GM23338 (cell line): Measurements from ENCODE around the gene BTBD1. TPM values are rescaled to one million over a fixed set of nuclear protein-coding genes. Genes with fewer than 3 reads are reported as not detected.

ENCODE experiments used
- ATAC-seq: fragments of 200-7000 bp; cut with Tn5 transposase; 3 replicates; pipeline ENCODE4 v1.9.1; 2020
- DNase-seq: peaks from one replicate; pipeline ENCODE4 v3.0.0-alpha.2; 2015; ENCODE audit warnings: low spot score
- H2AFZ ChIP-seq: fragments of 200-600 bp; sonication (generic); 2 replicates; pipeline ENCODE4 v1.8.0; 2016; ENCODE audit warnings: antibody characterized with exemption, mild to moderate bottlenecking, moderate library complexity
- H3F3A ChIP-seq: fragments of 200-600 bp; sonication (generic); replicated peaks from 2 replicates; pipeline ENCODE4 v1.8.0; 2017; ENCODE audit warnings: antibody characterized with exemption, mixed run types, low read depth
- H3K27ac ChIP-seq: fragments of 200-600 bp; sonication (generic); 2 replicates; pipeline ENCODE4 v1.6.1; 2016; ENCODE audit warnings: low read depth
- H3K27me3 ChIP-seq: fragments of 200-600 bp; sonication (generic); 2 replicates; pipeline ENCODE4 v1.8.0; 2016; ENCODE audit warnings: mild to moderate bottlenecking, mixed run types, moderate library complexity; ENCODE audit not compliant: insufficient read depth
- H3K36me3 ChIP-seq: fragments of 200-600 bp; sonication (generic); 2 replicates; pipeline ENCODE4 v1.8.0; 2016; ENCODE audit warnings: mild to moderate bottlenecking; ENCODE audit not compliant: insufficient read depth
- H3K4me1 ChIP-seq: fragments of 200-600 bp; sonication (generic); 2 replicates; pipeline ENCODE4 v1.8.0; 2016; ENCODE audit warnings: mild to moderate bottlenecking, moderate library complexity; ENCODE audit not compliant: insufficient read depth
- H3K4me2 ChIP-seq: fragments of 200-600 bp; sonication (generic); 2 replicates; pipeline ENCODE4 v1.7.1; 2017; ENCODE audit warnings: mixed run types
- H3K4me3 ChIP-seq: fragments of 200-600 bp; sonication (generic); 2 replicates; pipeline ENCODE4 v1.6.1; 2016; ENCODE audit warnings: mixed run types
- H3K79me2 ChIP-seq: fragments of 200-600 bp; sonication (generic); replicated peaks from 2 replicates; pipeline ENCODE4 v1.8.0; 2017; ENCODE audit warnings: mild to moderate bottlenecking; ENCODE audit not compliant: insufficient read depth
- H3K9me2 ChIP-seq: fragments of 200-600 bp; sonication (generic); 2 replicates; pipeline ENCODE4 v1.8.0; 2017; ENCODE audit not compliant: insufficient read depth
- H4K20me1 ChIP-seq: fragments of 200-600 bp; sonication (generic); replicated peaks from 2 replicates; pipeline ENCODE4 v1.8.0; 2017; ENCODE audit warnings: mild to moderate bottlenecking; ENCODE audit not compliant: insufficient read depth
- H3K27ac Mint-ChIP-seq: 2 replicates; pipeline ENCODE4 v1.8.0; 2020; ENCODE audit warnings: inconsistent platforms, mild to moderate bottlenecking, moderate library complexity, mixed read lengths
- H3K27me3 Mint-ChIP-seq: 3 replicates; pipeline ENCODE4 v1.8.0; 2022; ENCODE audit warnings: low read depth, mild to moderate bottlenecking, moderate library complexity, mixed read lengths, inconsistent platforms; ENCODE audit not compliant: insufficient read depth, poor library complexity
- H3K36me3 Mint-ChIP-seq: 3 replicates; pipeline ENCODE4 v1.8.0; 2021; ENCODE audit warnings: low read depth, mild to moderate bottlenecking, inconsistent platforms, moderate library complexity, mixed read lengths
- H3K4me1 Mint-ChIP-seq: 3 replicates; pipeline ENCODE4 v1.8.0; 2020; ENCODE audit warnings: mild to moderate bottlenecking, inconsistent platforms, mixed read lengths
- H3K4me3 Mint-ChIP-seq: 3 replicates; pipeline ENCODE4 v1.8.0; 2021; ENCODE audit warnings: moderate library complexity, mild to moderate bottlenecking, inconsistent platforms, mixed read lengths
- H3K9me3 Mint-ChIP-seq: 3 replicates; pipeline ENCODE4 v1.8.0; 2020; ENCODE audit warnings: moderate library complexity, mild to moderate bottlenecking, inconsistent platforms, mixed read lengths
- CREB1 ChIP-seq: fragments of 250-450 bp; sonication (Bioruptor Pico); IDR thresholded peaks from 2 replicates; pipeline ENCODE4 v1.5.0; 2020; ENCODE audit warnings: low read depth, mild to moderate bottlenecking, moderate library complexity
- EZH2 ChIP-seq: fragments of 200-600 bp; sonication (generic); IDR thresholded peaks from one replicate; pipeline ENCODE4 v1.8.0; 2017; ENCODE audit warnings: antibody characterized with exemption, mild to moderate bottlenecking, low read depth; ENCODE audit not compliant: unreplicated experiment
- EZH2phosphoT487 ChIP-seq: fragments of 200-600 bp; sonication (generic); IDR thresholded peaks from one replicate; pipeline ENCODE4 v1.8.1; 2018; ENCODE audit warnings: antibody characterized with exemption; ENCODE audit not compliant: unreplicated experiment
- JUNB ChIP-seq: IDR thresholded peaks from one replicate; pipeline ENCODE4 v1.6.1; 2016; ENCODE audit warnings: antibody characterized with exemption; ENCODE audit not compliant: unreplicated experiment
- NANOG ChIP-seq: IDR thresholded peaks from 2 replicates; pipeline ENCODE4 v1.6.1; 2016; ENCODE audit warnings: antibody characterized with exemption, borderline replicate concordance
- POLR2AphosphoS5 ChIP-seq: IDR thresholded peaks from 2 replicates; pipeline ENCODE4 v1.6.1; 2016; ENCODE audit warnings: antibody characterized with exemption, low read depth
- STAT1 ChIP-seq: IDR thresholded peaks from one replicate; pipeline ENCODE4 v1.6.1; 2016; ENCODE audit warnings: antibody characterized with exemption; ENCODE audit not compliant: unreplicated experiment
- ZNF114 ChIP-seq: fragments of 250-450 bp; sonication (Bioruptor Pico); IDR thresholded peaks from 2 replicates; pipeline ENCODE4 v1.5.0; 2020; ENCODE audit warnings: mild to moderate bottlenecking, moderate library complexity
- ZNF331 ChIP-seq: fragments of 250-450 bp; sonication (Bioruptor Pico); IDR thresholded peaks from 2 replicates; pipeline ENCODE4 v1.5.0; 2020; ENCODE audit warnings: low read depth, mild to moderate bottlenecking, moderate library complexity
- polyA plus RNA-seq: library from polyadenylated mRNA; unstranded; fragments of >200 nt; fragmentation: Nextera tagmentation; extraction: Ambion mirVana; gene quantifications from 2 replicates; pipeline ENCODE4 v1.2.1, GENCODE V29; 2016
- total RNA-seq: library from RNA; depleted of rRNA; stranded (reverse); fragments of >200 nt; shearing (Covaris generic); gene quantifications from 2 replicates; pipeline ENCODE4 v1.2.3, GENCODE V29; 2014
- TF ChIP-seq, protein P1 (sequence below), 2 experiments: fragments of 200-600 bp in 1 of 2; sonication (generic) in 1 of 2; conservative IDR thresholded peaks; 2 replicates each; pipeline versions ENCODE4 v1.5.1 to v1.6.1; 2016 to 2017; ENCODE audit warnings: antibody characterized with exemption in 2 of 2, low read depth in 2 of 2, mild to moderate bottlenecking in 2 of 2, moderate library complexity in 1 of 2
- TF ChIP-seq, protein P2 (sequence below): IDR thresholded peaks from 2 replicates; pipeline ENCODE4 v1.6.1; 2016; ENCODE audit warnings: antibody characterized with exemption
- TF ChIP-seq, protein P3 (sequence below): fragments of 250-450 bp; sonication (Bioruptor Pico); IDR thresholded peaks from 2 replicates; pipeline ENCODE4 v1.5.0; 2020; ENCODE audit warnings: mild to moderate bottlenecking, moderate library complexity
- TF ChIP-seq, protein P4 (sequence below): IDR thresholded peaks from one replicate; pipeline ENCODE4 v1.6.1; 2018; ENCODE audit warnings: antibody characterized with exemption; ENCODE audit not compliant: unreplicated experiment

The BTBD1 gene
- total and polyA plus RNA-seq, 2 experiments from 2014 or later = 12.6 to 66.1 TPM

DNA sequence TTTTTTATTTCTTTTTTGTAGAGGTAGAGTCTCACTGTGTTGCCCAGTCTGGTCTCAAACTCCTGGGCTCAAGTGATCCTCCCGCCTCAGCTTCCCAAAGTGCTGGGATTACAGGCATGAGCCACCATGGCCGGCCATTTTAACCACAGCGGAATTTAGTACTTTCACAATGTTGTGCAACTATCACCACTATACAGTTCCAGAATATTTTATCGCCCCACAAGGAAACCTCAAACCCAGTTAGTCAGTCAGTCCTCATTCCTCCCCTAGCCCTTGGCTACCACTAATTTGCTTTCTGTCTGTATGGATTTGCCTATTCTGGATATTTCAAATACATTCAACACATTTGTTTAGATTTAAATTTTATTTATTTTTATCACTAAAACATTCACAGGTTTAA lies 99.0 kb downstream of the BTBD1 start:
- H3K27me3 ChIP-seq = no peaks in the 10 kb centered on the region
- H3K36me3 ChIP-seq = no peaks in the 10 kb centered on the region
- TF ChIP-seq CREB1 (no peak), EZH2phosphoT487 (no peak), JUNB (no peak), ZNF114 (CRISPR knock-in tag) (no peak), POLR2AphosphoS5 (no peak), ZNF331 (CRISPR knock-in tag) (no peak), STAT1 (no peak), NANOG (no peak), EZH2 (no peak)
- TF ChIP-seq, protein P1, sequence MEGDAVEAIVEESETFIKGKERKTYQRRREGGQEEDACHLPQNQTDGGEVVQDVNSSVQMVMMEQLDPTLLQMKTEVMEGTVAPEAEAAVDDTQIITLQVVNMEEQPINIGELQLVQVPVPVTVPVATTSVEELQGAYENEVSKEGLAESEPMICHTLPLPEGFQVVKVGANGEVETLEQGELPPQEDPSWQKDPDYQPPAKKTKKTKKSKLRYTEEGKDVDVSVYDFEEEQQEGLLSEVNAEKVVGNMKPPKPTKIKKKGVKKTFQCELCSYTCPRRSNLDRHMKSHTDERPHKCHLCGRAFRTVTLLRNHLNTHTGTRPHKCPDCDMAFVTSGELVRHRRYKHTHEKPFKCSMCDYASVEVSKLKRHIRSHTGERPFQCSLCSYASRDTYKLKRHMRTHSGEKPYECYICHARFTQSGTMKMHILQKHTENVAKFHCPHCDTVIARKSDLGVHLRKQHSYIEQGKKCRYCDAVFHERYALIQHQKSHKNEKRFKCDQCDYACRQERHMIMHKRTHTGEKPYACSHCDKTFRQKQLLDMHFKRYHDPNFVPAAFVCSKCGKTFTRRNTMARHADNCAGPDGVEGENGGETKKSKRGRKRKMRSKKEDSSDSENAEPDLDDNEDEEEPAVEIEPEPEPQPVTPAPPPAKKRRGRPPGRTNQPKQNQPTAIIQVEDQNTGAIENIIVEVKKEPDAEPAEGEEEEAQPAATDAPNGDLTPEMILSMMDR (conservative IDR thresholded peaks at IDR 0.05; ENCODE audit: low read depth in 2 of 2) = no peak
- TF ChIP-seq, protein P2, sequence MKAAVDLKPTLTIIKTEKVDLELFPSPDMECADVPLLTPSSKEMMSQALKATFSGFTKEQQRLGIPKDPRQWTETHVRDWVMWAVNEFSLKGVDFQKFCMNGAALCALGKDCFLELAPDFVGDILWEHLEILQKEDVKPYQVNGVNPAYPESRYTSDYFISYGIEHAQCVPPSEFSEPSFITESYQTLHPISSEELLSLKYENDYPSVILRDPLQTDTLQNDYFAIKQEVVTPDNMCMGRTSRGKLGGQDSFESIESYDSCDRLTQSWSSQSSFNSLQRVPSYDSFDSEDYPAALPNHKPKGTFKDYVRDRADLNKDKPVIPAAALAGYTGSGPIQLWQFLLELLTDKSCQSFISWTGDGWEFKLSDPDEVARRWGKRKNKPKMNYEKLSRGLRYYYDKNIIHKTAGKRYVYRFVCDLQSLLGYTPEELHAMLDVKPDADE = no peak
- TF ChIP-seq, protein P3, sequence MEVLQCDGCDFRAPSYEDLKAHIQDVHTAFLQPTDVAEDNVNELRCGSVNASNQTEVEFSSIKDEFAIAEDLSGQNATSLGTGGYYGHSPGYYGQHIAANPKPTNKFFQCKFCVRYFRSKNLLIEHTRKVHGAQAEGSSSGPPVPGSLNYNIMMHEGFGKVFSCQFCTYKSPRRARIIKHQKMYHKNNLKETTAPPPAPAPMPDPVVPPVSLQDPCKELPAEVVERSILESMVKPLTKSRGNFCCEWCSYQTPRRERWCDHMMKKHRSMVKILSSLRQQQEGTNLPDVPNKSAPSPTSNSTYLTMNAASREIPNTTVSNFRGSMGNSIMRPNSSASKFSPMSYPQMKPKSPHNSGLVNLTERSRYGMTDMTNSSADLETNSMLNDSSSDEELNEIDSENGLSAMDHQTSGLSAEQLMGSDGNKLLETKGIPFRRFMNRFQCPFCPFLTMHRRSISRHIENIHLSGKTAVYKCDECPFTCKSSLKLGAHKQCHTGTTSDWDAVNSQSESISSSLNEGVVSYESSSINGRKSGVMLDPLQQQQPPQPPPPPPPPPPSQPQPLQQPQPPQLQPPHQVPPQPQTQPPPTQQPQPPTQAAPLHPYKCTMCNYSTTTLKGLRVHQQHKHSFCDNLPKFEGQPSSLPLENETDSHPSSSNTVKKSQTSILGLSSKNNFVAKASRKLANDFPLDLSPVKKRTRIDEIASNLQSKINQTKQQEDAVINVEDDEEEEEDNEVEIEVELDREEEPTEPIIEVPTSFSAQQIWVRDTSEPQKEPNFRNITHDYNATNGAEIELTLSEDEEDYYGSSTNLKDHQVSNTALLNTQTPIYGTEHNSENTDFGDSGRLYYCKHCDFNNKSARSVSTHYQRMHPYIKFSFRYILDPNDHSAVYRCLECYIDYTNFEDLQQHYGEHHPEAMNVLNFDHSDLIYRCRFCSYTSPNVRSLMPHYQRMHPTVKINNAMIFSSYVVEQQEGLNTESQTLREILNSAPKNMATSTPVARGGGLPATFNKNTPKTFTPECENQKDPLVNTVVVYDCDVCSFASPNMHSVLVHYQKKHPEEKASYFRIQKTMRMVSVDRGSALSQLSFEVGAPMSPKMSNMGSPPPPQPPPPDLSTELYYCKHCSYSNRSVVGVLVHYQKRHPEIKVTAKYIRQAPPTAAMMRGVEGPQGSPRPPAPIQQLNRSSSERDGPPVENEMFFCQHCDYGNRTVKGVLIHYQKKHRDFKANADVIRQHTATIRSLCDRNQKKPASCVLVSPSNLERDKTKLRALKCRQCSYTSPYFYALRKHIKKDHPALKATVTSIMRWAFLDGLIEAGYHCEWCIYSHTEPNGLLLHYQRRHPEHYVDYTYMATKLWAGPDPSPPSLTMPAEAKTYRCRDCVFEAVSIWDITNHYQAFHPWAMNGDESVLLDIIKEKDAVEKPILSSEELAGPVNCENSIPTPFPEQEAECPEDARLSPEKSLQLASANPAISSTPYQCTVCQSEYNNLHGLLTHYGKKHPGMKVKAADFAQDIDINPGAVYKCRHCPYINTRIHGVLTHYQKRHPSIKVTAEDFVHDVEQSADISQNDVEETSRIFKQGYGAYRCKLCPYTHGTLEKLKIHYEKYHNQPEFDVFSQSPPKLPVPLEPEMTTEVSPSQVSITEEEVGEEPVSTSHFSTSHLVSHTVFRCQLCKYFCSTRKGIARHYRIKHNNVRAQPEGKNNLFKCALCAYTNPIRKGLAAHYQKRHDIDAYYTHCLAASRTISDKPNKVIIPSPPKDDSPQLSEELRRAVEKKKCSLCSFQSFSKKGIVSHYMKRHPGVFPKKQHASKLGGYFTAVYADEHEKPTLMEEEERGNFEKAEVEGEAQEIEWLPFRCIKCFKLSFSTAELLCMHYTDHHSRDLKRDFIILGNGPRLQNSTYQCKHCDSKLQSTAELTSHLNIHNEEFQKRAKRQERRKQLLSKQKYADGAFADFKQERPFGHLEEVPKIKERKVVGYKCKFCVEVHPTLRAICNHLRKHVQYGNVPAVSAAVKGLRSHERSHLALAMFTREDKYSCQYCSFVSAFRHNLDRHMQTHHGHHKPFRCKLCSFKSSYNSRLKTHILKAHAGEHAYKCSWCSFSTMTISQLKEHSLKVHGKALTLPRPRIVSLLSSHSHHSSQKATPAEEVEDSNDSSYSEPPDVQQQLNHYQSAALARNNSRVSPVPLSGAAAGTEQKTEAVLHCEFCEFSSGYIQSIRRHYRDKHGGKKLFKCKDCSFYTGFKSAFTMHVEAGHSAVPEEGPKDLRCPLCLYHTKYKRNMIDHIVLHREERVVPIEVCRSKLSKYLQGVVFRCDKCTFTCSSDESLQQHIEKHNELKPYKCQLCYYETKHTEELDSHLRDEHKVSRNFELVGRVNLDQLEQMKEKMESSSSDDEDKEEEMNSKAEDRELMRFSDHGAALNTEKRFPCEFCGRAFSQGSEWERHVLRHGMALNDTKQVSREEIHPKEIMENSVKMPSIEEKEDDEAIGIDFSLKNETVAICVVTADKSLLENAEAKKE (CRISPR knock-in tag) = no peak
- TF ChIP-seq, protein P4, sequence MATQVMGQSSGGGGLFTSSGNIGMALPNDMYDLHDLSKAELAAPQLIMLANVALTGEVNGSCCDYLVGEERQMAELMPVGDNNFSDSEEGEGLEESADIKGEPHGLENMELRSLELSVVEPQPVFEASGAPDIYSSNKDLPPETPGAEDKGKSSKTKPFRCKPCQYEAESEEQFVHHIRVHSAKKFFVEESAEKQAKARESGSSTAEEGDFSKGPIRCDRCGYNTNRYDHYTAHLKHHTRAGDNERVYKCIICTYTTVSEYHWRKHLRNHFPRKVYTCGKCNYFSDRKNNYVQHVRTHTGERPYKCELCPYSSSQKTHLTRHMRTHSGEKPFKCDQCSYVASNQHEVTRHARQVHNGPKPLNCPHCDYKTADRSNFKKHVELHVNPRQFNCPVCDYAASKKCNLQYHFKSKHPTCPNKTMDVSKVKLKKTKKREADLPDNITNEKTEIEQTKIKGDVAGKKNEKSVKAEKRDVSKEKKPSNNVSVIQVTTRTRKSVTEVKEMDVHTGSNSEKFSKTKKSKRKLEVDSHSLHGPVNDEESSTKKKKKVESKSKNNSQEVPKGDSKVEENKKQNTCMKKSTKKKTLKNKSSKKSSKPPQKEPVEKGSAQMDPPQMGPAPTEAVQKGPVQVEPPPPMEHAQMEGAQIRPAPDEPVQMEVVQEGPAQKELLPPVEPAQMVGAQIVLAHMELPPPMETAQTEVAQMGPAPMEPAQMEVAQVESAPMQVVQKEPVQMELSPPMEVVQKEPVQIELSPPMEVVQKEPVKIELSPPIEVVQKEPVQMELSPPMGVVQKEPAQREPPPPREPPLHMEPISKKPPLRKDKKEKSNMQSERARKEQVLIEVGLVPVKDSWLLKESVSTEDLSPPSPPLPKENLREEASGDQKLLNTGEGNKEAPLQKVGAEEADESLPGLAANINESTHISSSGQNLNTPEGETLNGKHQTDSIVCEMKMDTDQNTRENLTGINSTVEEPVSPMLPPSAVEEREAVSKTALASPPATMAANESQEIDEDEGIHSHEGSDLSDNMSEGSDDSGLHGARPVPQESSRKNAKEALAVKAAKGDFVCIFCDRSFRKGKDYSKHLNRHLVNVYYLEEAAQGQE = no peak
- H2AFZ ChIP-seq = no peak overlapping the region
- H3F3A ChIP-seq = no peaks in the 10 kb centered on the region
- H3K9me3 Mint-ChIP-seq = no peaks in the 10 kb centered on the region
- no peaks in the 10 kb centered on the region for H4K20me1 ChIP-seq
- no peak for DNase-seq
- no peak for ATAC-seq
- peaks cover 11% of the 10 kb centered on the region for H3K4me1 ChIP-seq
- peaks cover 6% of the 10 kb centered on the region for H3K27me3 Mint-ChIP-seq
- no peak overlapping the region for H3K27ac ChIP-seq
- H3K4me1 Mint-ChIP-seq = peaks cover 14% of the 10 kb centered on the region
- no peaks in the 10 kb centered on the region for H3K79me2 ChIP-seq
- H3K4me2 ChIP-seq = no peak overlapping the region
- no peaks in the 10 kb centered on the region for H3K9me2 ChIP-seq
- H3K36me3 Mint-ChIP-seq = no peaks in the 10 kb centered on the region
- no peak overlapping the region for H3K4me3 Mint-ChIP-seq
- no peak overlapping the region for H3K27ac Mint-ChIP-seq
- no peak overlapping the region for H3K4me3 ChIP-seq
